Type B pancreatic cell (in vitro differentiated cells): ENCODE results near the gene EYA3. TPM values are rescaled to one million over a fixed set of nuclear protein-coding genes. Genes with fewer than 3 reads are reported as not detected.

Experiments used
- DNase-seq: peaks from one replicate; pipeline ENCODE4 v3.0.0; 2021; ENCODE audit warnings: mixed read lengths; ENCODE audit not compliant: unreplicated experiment; ENCODE audit errors: extremely low spot score
- H3K27ac Mint-ChIP-seq: 2 replicates; pipeline ENCODE4 v1.8.0; 2021; ENCODE audit warnings: mild to moderate bottlenecking, mixed read lengths
- H3K27me3 Mint-ChIP-seq: 2 replicates; pipeline ENCODE4 v1.8.0; 2021; ENCODE audit warnings: mixed read lengths
- H3K36me3 Mint-ChIP-seq: 2 replicates; pipeline ENCODE4 v1.8.0; 2021; ENCODE audit warnings: mixed read lengths
- H3K4me1 Mint-ChIP-seq: one replicate; pipeline ENCODE4 v1.8.0; 2021; ENCODE audit warnings: mixed read lengths; ENCODE audit not compliant: unreplicated experiment
- H3K4me3 Mint-ChIP-seq: 2 replicates; pipeline ENCODE4 v1.8.0; 2021; ENCODE audit warnings: mild to moderate bottlenecking, mixed read lengths
- H3K9me3 Mint-ChIP-seq: 2 replicates; pipeline ENCODE4 v1.8.0; 2021; ENCODE audit warnings: mixed read lengths
- CTCF ChIP-seq: fragments of 200-600 bp; sonication (generic); conservative IDR thresholded peaks from 2 replicates; pipeline ENCODE4 v1.5.0; 2021; ENCODE audit warnings: antibody characterized with exemption, mild to moderate bottlenecking
- total RNA-seq: library from RNA; stranded (reverse); gene quantifications from 2 replicates; pipeline ENCODE4 v1.2.1, GENCODE V29; 2021; ENCODE audit warnings: low replicate concordance

The EYA3 gene
- total RNA-seq, 1 donor from 2014 or later, result 35.4 TPM

DNA sequence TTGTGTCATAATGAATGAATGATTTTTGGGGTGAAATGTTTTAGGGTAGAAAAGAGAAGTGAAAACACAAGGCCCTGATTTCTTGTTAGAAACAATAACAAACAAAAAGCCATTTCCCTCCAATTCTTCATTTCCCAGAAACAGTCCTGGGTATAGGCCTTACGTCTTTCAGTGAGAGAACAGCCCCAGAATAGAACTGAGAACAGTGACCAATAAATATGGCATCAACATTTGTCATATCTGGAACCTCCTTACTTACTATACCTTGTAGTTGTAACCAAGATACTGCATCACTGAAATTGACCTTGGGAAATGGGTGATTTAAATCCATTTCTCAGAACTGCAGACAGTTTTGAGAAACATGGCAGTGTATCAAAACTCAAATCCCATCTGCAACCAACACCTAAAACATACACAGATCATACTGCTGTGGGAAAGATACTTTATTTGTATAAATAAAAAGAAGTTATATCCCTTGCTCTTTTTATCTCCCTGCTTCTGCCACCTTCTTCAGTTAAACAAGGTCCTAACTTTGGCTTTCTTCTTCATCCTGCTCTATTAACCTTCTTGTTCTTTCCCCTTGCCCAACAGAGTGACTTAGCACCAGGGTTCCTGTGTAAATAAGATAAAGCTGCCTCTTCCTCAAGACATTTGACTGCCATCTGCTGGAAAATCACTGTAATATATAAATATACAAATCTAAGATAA is 109.1 kb downstream of the EYA3 start:
- Mint-ChIP-seq H3K36me3 (peaks cover 6% of the 10 kb centered on the region), H3K4me1 (no peaks in the 10 kb centered on the region), H3K4me3 (no peak overlapping the region), H3K27me3 (no peaks in the 10 kb centered on the region), H3K9me3 (no peaks in the 10 kb centered on the region), H3K27ac (no peak overlapping the region)
- no peak for DNase-seq
- peak; percentile 67 for TF ChIP-seq CTCF

DNA sequence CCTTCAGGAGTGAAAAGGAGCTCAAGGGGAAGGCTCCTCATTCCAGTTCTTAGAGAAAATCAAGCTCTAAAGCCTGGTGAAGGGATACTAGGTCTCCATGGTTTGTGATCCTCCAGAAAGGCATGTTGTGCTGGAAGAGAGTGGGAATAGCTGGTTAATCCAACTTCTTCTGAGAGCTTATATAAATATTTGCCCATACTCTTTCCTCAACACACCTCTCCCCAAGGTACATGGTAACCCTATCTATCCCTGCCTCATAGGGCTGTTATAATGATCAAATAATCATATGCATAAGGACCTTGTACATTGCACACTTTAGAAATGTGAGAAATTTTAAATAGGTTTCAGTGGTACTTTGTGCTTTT is 114.0 kb downstream of the EYA3 start:
- no peak overlapping the region for H3K4me3 Mint-ChIP-seq
- no peak for TF ChIP-seq CTCF
- no peak overlapping the region for H3K27ac Mint-ChIP-seq
- H3K36me3 Mint-ChIP-seq, result peaks cover 6% of the 10 kb centered on the region
- no peak for DNase-seq
- peaks cover 7% of the 10 kb centered on the region for H3K4me1 Mint-ChIP-seq
- H3K9me3 Mint-ChIP-seq, result no peaks in the 10 kb centered on the region
- H3K27me3 Mint-ChIP-seq, result no peaks in the 10 kb centered on the region

DNA sequence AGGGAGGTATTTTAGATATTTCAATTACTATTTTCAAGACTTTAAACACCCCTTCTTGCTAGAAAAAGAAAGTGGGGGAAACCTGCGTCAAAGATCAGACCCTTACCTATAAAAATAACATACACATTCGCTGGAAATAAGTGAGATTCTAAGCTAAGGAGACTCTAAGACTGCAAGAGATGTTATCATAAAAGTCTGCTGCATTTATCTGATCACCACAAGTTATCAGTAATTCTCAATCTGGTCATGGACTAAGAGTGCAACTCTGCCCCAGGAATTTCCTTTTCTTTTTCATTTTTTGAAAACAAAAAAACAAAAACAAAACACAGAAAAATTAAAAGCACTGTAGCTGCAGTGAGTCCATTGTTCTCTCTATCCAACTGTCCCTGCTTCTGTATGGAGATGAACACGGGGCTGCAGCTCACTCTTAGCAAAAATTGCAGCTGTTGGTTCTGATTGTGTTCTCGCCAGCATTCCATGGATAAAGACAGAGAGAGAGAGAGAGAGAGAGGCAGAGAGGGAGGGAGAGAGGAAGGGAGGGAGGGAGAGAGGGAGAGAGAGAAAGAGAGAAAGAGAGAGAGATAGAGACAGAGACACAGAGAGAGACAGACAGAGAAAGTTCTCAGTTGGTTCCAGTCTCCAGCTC is 114.5 kb downstream of the EYA3 start:
- no peak for TF ChIP-seq CTCF
- no peaks in the 10 kb centered on the region for H3K9me3 Mint-ChIP-seq
- no peaks in the 10 kb centered on the region for H3K27me3 Mint-ChIP-seq
- H3K4me1 Mint-ChIP-seq, result peaks cover 7% of the 10 kb centered on the region
- no peak overlapping the region for H3K27ac Mint-ChIP-seq
- no peak for DNase-seq
- H3K4me3 Mint-ChIP-seq, result no peak overlapping the region
- H3K36me3 Mint-ChIP-seq, result peaks cover 6% of the 10 kb centered on the region

DNA sequence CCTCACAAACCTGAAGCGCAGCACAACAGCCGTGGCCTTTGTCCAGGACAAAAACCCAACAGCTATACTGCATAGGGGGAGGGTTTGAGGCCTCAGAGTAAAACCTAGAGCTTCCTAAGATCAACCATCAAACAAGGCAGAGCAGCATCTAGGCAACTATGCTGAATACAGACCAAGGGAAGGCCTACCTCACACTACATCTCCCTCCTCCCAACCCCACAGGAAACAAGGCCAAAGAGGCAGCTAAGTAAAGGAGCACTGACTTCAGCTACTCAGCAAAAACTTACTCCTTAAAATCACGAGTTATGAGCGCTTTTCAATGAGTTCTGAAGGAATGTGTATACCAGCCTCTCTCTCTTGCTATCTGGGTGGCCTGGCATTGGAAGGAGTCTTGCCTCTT is 116.3 kb downstream of the EYA3 start:
- peaks cover 13% of the 10 kb centered on the region for H3K4me1 Mint-ChIP-seq
- peaks cover 14% of the 10 kb centered on the region for H3K36me3 Mint-ChIP-seq

DNA sequence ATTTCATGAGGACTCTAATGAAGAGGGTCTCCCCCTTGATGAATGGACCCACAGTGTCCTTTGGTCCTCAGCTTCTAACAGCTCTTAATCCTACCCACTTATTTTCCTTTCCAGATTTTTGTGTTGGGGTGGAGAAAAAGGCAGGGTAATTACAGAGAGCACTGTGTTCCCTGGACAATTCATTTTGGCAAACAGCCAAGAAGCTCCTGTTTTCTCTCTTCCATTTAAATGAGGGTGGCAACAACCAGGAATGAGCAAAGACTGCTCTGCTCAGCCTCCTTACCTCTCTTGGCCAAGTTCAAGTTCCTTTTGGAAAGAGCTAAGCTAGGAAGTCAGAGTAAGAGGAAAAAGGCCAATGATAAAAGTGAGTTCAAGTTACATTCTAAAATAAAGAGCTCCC is 116.7 kb downstream of the EYA3 start:
- peaks cover 11% of the 10 kb centered on the region for H3K36me3 Mint-ChIP-seq
- no peaks in the 10 kb centered on the region for H3K27me3 Mint-ChIP-seq
- DNase-seq, result no peak
- peaks cover 13% of the 10 kb centered on the region for H3K4me1 Mint-ChIP-seq
- no peaks in the 10 kb centered on the region for H3K9me3 Mint-ChIP-seq
- H3K4me3 Mint-ChIP-seq, result no peak overlapping the region
- H3K27ac Mint-ChIP-seq, result no peak overlapping the region
- no peak for TF ChIP-seq CTCF

More for the DNA sequence above, 116.3 kb downstream of the EYA3 start:
- no peak for DNase-seq
- no peaks in the 10 kb centered on the region for H3K9me3 Mint-ChIP-seq
- no peaks in the 10 kb centered on the region for H3K27me3 Mint-ChIP-seq
- no peak overlapping the region for H3K27ac Mint-ChIP-seq
- H3K4me3 Mint-ChIP-seq, result no peak overlapping the region
- no peak for TF ChIP-seq CTCF
